T-helper 2 cell treated with Interferon-gamma antibody and Interleukin-4, amounts not matched to agents 5 μg/mL and 100 μg/mL, for 36 hours (primary cell): ENCODE measurements around the gene NUDT1.
A peak's percentile ranks its signal among the peaks of the same experiment; 100 is the strongest.

ENCODE experiments used
- DNase-seq: peaks from one replicate; pipeline ENCODE4 v3.0.0; 2021; ENCODE audit warnings: low spot score
- H3K27ac Mint-ChIP-seq: one replicate; pipeline ENCODE4 v1.8.0; 2021; ENCODE audit warnings: mild to moderate bottlenecking, mixed read lengths
- H3K27me3 Mint-ChIP-seq: one replicate; pipeline ENCODE4 v1.8.0; 2021; ENCODE audit warnings: low read depth, mixed read lengths
- H3K36me3 Mint-ChIP-seq: one replicate; pipeline ENCODE4 v1.8.0; 2021; ENCODE audit warnings: low read depth, mixed read lengths
- H3K4me1 Mint-ChIP-seq: one replicate; pipeline ENCODE4 v1.8.0; 2021; ENCODE audit warnings: low read depth, mixed read lengths
- H3K4me3 Mint-ChIP-seq: one replicate; pipeline ENCODE4 v1.8.0; 2022; ENCODE audit warnings: mild to moderate bottlenecking, moderate library complexity, mixed read lengths
- H3K9me3 Mint-ChIP-seq: one replicate; pipeline ENCODE4 v1.8.0; 2021; ENCODE audit warnings: mixed read lengths

NUDT1 gene

DNA sequence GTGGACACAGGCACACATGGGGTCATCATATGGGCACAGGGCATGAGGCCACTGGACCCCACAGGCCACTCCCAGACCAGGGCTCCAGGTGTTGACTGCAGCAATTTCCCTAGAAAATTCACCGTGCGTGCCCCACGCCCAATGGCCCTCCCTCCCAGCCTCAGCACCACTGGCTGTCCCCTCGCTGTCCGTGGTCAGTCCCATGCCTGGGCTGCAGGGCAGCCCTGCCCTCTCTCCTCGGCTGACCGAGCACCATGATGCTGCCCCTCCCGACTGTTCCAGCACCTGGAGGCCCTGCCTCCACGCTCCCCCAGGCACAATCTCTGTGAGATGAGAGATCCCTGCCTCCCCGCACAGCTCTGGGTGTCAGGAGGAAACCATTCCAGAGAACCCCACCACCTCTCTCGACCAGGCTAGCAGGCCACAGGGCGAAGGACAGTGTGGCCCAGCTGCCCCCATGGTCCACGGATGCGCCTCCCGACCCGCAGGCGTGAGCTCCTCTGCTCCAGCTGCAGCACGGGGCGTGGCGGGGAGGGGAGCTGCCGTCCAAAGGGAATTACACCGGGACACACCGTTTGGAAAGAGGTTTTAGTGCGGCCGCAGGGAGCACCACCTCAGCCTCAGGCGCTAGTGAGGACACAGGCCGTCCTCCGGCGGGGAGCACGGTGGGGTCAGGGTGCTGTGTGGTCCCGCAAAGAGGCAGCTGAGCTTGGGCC lies 12.6 kb downstream of the NUDT1 start:
- Mint-ChIP-seq H3K27ac (no peak overlapping the region), H3K4me3 (no peak overlapping the region), H3K4me1 (peaks cover 1% of the 10 kb centered on the region), H3K9me3 (no peaks in the 10 kb centered on the region), H3K27me3 (no peaks in the 10 kb centered on the region), H3K36me3 (peaks cover 4% of the 10 kb centered on the region)
- DNase-seq, result no peak

DNA sequence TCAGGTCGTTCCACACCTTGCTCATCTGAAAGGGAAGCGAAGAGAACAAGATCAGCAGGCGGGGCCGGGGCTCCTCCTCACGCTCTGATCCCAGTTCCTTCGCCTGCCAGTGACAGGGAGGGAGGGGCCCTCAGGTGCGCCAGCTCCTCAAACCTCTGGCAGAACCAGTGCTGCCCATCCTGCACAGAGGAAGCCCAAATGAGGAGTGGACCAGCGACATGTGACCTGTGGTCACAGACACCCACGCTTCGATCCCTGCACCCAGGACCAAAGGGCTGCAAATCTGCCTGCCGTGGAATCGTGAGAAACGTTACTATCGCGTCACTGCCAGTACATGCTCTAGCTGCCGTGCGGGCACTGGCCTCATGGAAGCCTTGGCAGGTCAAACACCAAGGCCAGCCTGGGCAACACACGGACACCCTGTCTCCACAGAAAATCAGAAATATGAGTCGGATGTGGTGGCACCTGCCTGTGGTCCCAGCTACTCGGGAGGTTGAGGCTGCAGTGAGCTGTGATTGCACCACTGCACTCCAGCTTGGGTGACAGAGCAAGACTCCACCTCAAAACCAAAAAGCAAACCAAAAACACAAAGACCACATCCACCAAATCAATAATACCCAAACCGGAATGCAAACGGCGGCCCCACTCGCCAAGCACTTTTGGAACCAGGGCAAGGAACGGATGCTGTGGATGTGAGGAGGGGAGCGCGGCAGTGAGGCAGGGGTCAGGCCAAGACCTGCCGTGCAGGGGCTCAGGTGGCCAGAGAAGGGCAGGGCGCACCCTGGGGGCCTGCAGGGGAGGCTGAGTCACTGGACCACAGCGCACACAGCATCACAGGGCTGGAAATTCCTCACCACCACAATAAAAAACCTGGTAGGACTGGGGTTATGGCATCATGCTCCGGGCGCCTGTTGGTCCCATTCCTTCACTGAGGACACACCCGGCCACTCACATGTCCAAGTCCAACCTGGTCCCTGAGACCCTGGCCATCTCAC lies 13.4 kb downstream of the NUDT1 start:
- Mint-ChIP-seq H3K27me3 (no peaks in the 10 kb centered on the region), H3K9me3 (no peaks in the 10 kb centered on the region), H3K4me3 (no peak overlapping the region), H3K36me3 (peaks cover 4% of the 10 kb centered on the region), H3K27ac (no peak overlapping the region), H3K4me1 (no peaks in the 10 kb centered on the region)
- no peak for DNase-seq

DNA sequence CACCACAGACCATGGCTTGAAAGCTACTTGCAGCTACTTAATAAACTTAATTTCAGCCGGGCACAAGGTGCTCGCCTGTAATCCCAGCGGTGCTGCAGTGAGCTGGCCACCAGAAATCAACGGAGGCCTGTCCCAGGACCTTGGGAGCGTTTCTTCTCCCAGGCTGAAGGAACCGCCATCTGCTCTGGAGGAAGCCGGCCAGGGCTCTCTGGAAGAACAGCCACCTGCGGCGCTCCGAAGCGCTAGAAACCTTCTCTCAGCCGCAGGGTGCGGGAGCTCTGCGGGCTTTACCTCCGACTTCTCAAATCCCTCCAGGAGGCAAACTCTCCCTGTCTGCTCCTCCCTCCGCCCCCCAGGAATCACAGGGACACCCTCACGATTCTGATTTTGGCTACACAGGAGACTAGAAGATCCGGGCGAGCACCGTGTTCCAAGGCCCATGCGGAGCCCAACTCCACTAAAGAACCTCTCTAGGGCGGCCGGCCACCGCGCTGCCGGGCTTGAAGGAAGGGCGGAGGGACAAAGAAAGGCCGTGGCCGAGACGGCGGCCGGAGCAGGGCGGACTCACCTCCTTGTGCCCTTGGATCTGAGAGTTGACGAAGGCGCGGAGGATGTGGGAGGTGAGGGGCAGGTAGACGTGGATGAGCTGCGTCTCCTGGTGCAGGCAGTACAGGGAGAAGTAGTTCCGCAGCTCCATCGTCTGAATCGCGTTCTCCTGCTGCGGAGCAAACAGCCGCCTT lies 14.4 kb downstream of the NUDT1 start:
- H3K9me3 Mint-ChIP-seq, result no peaks in the 10 kb centered on the region
- H3K27me3 Mint-ChIP-seq, result no peaks in the 10 kb centered on the region
- no peak overlapping the region for H3K4me3 Mint-ChIP-seq
- H3K27ac Mint-ChIP-seq, result peak overlapping the region; percentile 20
- H3K36me3 Mint-ChIP-seq, result peaks cover 2% of the 10 kb centered on the region
- no peak for DNase-seq
- H3K4me1 Mint-ChIP-seq, result peaks cover under 1% of the 10 kb centered on the region

DNA sequence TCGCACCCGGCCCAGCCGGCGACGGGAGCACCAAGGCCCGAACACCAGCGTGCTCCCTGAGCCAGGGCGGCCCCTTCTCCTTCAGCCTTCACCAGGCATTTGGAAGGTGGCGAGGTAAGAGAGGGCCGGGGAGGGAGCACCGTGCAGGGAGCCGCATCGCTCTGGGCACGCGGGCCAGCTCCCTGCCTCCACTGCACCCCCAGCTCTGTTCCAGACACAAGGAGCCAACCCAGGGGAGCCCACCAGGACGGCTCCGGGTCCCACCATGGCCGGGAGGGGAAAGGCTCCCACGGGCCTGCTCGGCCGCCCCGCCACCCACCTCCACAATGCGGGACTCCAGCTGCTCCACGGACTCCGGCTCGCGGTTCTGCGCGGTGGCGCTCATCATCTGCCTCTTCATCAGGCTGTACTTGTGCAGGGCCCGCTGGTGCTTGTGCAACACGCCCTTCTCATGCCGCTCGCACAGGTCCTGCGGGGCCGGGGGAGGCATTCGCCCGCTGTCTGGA lies 15.1 kb downstream of the NUDT1 start:
- H3K27me3 Mint-ChIP-seq, result no peaks in the 10 kb centered on the region
- no peak overlapping the region for H3K27ac Mint-ChIP-seq
- no peaks in the 10 kb centered on the region for H3K9me3 Mint-ChIP-seq
- peaks cover 2% of the 10 kb centered on the region for H3K36me3 Mint-ChIP-seq
- H3K4me3 Mint-ChIP-seq, result no peak overlapping the region
- DNase-seq, result no peak
- H3K4me1 Mint-ChIP-seq, result peaks cover 6% of the 10 kb centered on the region

DNA sequence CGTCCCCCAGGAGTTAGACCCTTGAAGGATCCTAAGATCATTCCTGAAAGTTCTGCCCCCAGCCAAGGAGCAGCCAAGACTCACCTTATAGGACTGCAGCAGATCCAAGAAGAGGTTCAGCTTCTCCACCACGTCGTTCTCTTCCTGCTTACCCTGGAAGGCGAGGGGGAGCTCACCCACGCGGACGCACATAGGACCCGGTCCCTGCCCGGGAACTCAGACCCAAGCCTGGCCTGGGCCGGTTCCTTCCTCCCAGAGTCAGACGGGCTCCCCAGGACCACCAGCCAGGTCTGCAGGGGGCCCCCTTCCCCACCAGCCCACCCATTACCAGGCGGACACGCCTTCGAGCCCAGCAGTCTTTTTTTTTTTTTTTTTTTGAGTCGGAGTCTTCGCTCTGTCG lies 15.6 kb downstream of the NUDT1 start:
- peaks cover 2% of the 10 kb centered on the region for H3K36me3 Mint-ChIP-seq
- DNase-seq, result no peak
- H3K9me3 Mint-ChIP-seq, result no peaks in the 10 kb centered on the region
- no peak overlapping the region for H3K4me3 Mint-ChIP-seq
- no peak overlapping the region for H3K27ac Mint-ChIP-seq
- peaks cover 6% of the 10 kb centered on the region for H3K4me1 Mint-ChIP-seq
- no peaks in the 10 kb centered on the region for H3K27me3 Mint-ChIP-seq

DNA sequence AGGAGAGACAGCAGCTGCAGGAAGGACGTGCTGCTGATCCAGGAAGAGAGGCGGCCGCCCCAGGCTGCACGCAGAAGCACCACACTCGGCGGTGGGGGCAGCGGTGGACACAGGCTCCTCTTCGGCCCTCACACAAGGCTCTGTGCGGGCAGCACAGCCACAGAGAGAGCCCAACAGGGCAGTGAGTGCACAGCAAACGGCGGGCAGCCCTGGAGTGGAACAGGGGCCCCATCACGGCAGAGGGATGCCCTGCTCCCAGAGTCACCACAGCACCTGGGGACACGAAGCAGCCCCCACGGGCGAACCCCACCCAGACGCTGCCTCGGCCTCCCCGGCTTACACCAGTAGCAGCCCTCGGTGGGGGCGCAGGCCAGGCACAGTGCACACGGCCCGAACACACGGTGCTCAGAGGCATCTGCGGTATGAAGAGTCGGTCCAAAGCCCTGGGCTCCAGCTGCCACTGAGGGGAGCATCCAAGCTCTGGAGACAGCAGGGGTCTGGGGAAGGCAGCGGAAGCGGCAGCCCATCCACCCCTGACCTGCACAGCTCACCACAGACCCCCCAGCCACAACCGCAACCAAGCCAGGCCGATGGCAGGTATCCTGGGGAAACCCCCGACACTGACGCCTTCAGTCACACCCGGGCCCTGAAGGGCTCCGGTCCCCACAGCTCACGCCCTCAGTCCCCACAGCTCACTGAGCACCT lies 16.8 kb downstream of the NUDT1 start:
- no peak for DNase-seq
- H3K27ac Mint-ChIP-seq, result no peak overlapping the region
- no peaks in the 10 kb centered on the region for H3K27me3 Mint-ChIP-seq
- H3K36me3 Mint-ChIP-seq, result peaks cover 2% of the 10 kb centered on the region
- peaks cover 6% of the 10 kb centered on the region for H3K4me1 Mint-ChIP-seq
- H3K9me3 Mint-ChIP-seq, result no peaks in the 10 kb centered on the region
- H3K4me3 Mint-ChIP-seq, result no peak overlapping the region

DNA sequence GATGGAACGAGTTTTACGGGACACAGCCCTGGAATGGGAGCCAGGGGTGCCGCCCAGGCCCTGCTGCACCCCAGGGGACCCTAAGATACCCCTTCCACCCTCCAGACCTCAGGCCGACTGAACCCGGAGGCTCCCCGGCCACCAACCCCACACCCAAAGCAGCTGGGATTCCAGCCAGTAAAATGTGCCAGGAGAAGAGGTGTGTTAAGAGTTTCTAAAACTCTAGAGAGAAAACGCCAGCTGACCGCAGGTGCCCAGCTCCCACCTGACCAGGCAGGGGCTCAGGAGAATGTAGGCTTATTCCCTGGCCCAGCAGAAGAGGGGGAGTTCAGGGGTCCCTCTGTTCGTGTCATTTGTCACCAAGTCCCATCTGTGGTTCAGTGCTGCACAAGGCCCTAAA lies 17.5 kb downstream of the NUDT1 start:
- Mint-ChIP-seq H3K27ac (peak overlapping the region; percentile 18), H3K4me1 (peaks cover 6% of the 10 kb centered on the region), H3K36me3 (peaks cover 5% of the 10 kb centered on the region), H3K27me3 (no peaks in the 10 kb centered on the region), H3K4me3 (no peak overlapping the region), H3K9me3 (no peaks in the 10 kb centered on the region)
- DNase-seq, result no peak

DNA sequence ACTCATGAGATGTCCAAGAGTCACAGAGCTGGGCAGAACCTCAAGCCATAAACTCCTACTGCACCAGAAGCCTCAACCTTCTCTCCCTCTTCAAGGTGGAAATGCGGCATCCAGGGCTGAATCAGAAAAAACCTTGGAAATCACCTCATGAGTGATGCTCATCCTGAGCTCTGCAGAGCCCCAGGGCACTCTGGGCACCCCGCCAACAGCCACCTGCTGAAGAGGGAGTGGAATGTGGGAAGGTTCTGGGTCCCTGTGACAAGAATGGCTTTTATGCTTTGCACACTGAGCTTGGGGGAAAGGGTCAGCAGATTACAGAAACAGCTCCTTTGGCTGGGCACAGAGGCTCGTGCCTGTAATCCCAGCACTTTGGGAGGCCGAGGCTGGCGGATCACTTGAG lies 18.8 kb downstream of the NUDT1 start:
- H3K4me1 Mint-ChIP-seq, result peaks cover 6% of the 10 kb centered on the region
- H3K27me3 Mint-ChIP-seq, result no peaks in the 10 kb centered on the region
- H3K36me3 Mint-ChIP-seq, result peaks cover 4% of the 10 kb centered on the region
- no peak overlapping the region for H3K27ac Mint-ChIP-seq
- no peak overlapping the region for H3K4me3 Mint-ChIP-seq
- no peaks in the 10 kb centered on the region for H3K9me3 Mint-ChIP-seq
- DNase-seq, result no peak

DNA sequence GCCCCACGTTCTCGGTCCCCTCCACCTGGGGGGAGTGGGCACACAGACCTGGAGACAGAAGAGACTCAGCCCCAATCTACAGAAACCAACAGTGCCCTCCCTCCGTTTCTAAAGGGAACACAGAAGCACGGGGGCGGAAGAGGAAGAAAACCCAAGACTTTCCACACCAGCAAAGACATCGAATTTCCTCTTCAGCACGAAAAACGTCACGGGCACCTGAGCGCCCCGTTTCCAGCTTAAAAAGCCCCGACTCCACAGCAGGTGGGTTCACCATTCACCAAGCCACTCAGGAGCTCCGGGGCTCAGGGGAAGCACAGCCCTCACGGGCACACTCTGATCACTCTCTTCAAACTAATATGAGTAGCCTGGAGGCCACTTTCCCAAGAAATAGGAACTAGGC lies 19.6 kb downstream of the NUDT1 start:
- Mint-ChIP-seq H3K36me3 (peaks cover 4% of the 10 kb centered on the region), H3K27ac (peak overlapping the region; percentile 81), H3K9me3 (no peaks in the 10 kb centered on the region), H3K4me3 (peak overlapping the region; percentile 57), H3K27me3 (no peaks in the 10 kb centered on the region), H3K4me1 (peaks cover 6% of the 10 kb centered on the region)
- no peak for DNase-seq

DNA sequence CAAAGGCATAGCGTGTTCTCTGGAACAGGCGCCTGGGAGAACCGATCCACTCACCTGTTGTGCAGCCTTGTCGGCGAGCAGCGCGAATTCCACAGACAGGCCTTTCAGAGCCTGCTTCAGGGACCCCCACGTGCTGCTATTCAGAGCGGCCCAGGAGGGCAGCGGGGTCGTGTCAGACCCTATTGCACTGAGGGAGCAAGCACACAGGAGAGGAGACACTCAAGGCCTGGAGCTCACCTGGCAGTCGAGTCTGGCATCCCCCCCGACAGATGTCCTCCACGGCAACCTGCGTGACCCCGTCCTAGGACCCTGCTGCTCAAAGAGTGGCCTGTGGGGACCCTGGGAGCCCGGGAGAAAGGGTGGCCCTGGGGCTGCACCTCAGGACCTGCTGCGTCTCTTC lies 21.1 kb downstream of the NUDT1 start:
- no peak for DNase-seq
- Mint-ChIP-seq H3K4me3 (no peak overlapping the region), H3K4me1 (peaks cover 6% of the 10 kb centered on the region), H3K9me3 (no peaks in the 10 kb centered on the region), H3K36me3 (peaks cover 4% of the 10 kb centered on the region), H3K27ac (no peak overlapping the region), H3K27me3 (no peaks in the 10 kb centered on the region)

DNA sequence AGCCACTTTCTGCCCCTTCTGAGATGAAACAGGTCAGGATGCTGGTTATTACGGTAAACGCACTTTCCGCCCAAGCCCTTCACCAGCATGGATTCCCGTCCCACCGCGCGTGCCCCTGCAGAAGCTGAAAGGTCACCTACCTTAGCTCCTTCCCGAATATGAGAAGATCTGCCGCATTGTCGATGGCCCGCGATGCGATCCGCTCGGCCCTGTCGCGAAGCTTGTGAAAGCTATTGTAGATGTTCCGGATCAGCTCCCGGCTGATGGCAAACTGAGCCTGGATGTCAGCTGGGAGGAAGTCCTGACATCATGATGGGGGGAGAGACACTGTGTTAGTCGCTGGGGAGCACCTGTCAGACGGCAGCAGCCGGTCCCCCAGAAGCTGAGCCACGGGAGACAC lies 22.1 kb downstream of the NUDT1 start:
- Mint-ChIP-seq H3K36me3 (peaks cover 4% of the 10 kb centered on the region), H3K4me1 (peaks cover 6% of the 10 kb centered on the region)

DNA sequence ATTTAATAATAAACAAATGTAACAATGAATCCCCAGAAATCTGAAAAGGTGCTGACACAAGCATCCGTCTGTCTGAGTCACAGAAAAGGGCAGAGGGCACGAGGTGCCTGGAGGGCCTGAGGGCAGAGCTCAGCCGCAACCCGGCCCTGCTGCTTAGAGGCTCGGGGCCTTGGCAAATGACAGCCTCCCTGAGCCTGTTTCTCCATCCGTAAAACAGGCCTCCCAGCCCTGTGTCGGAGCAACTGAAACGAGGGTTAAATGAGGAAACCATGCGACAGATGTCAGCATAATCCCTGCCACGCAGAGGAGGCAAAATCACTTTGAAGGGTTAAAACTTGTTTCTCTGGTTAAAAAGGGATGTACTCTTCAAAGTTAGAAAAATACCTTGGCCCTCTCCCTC lies 24.9 kb downstream of the NUDT1 start:
- no peak for DNase-seq
- H3K36me3 Mint-ChIP-seq, result peaks cover 6% of the 10 kb centered on the region
- no peaks in the 10 kb centered on the region for H3K27me3 Mint-ChIP-seq
- no peak overlapping the region for H3K4me3 Mint-ChIP-seq
- H3K27ac Mint-ChIP-seq, result no peak overlapping the region
- H3K9me3 Mint-ChIP-seq, result no peaks in the 10 kb centered on the region
- H3K4me1 Mint-ChIP-seq, result peaks cover under 1% of the 10 kb centered on the region

More for the DNA sequence above, 22.1 kb downstream of the NUDT1 start:
- Mint-ChIP-seq H3K4me3 (no peak overlapping the region), H3K27me3 (no peaks in the 10 kb centered on the region), H3K9me3 (no peaks in the 10 kb centered on the region), H3K27ac (no peak overlapping the region)
- no peak for DNase-seq
